B cell (primary cell): ENCODE results near the gene COX6A2.

Experiments used
- CTCF ChIP-seq: fragments of 200-600 bp; IDR thresholded peaks from one replicate; pipeline ENCODE4 v1.8.0; 2022; ENCODE audit warnings: antibody characterized with exemption, mild to moderate bottlenecking
- EZH2 ChIP-seq: IDR thresholded peaks from 2 replicates; pipeline ENCODE4 v1.6.1; 2012; ENCODE audit warnings: borderline replicate concordance, low read depth, mild to moderate bottlenecking, moderate library complexity, low read length; ENCODE audit not compliant: insufficient read depth, poor library complexity, severe bottlenecking

- TF ChIP-seq CTCF: no peak
- TF ChIP-seq EZH2: no peak
Measured at GRCh38 chr16:31400191-31400590, 28.0 kb downstream of the COX6A2 start.
